Inflammatory macrophage treated with lipopolysaccharide for 4 hours (primary cell): ENCODE results near the gene CACNB2.
A peak's percentile ranks its signal among the peaks of the same experiment; 100 is the strongest.
"Not testable (repeated sequence)": the region's sequence is repeated elsewhere in the genome, so short reads cannot be mapped to it uniquely, and the experiment has no call there.

Experiments
- DNase-seq: peaks from one replicate; pipeline ENCODE4 v3.0.0-alpha.2; 2020

CACNB2 gene

DNA sequence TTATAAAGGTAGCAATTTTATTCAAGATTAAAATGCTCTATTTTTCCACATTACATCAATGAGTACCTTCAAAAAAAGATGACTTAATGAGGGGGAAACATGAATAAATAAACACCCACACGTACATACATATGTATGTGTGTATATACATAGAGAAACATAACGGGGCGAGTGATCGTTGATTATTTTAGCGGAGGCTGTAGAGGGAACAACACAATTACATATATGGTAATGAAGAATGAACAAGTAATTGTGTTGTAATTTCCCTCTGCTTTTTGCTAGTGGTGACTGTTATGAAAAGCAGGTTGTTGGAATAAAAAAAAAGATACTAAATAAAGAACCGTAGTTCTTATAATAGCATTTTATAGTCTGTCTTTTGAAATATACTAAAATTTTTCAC, 63.2 kb downstream of the CACNB2 start:
- DNase-seq = peak; percentile 40

DNA sequence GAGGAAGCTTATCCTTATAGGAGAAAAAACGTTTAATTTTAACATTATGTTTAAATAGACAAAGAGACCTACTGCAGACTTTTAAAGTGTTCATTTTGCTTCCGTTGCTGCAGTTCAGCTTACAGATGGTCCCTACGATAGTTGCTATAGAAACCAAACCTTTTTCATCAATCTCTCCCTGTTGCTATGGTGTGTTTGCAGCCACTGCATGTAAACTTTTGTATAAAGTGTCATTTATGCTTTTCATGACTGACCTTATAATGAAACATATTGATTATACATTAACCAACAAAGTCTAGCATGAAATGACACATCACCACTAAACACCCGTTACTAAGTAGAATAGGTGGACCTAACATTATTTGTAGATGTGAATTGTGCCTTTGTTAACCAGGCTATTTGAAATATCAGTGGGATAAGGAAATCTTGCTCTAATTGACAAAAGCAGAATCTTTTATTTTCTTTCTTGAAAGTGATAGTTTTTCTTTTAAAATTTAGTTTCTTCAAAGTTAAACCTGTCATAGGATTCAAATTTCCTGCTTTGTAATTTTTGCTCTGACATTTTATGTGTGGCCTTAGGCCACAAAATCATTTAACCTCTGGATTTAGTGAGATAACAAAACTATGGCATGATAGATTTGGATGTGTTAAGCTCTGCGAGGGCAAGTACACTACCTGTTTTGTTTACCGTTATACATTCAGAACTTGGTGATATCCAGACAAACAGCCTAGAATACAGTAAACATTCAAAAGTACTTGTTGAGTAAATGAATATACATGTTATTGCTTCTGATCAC, 64.0 kb downstream of the CACNB2 start:
- DNase-seq = peak; percentile 23

DNA sequence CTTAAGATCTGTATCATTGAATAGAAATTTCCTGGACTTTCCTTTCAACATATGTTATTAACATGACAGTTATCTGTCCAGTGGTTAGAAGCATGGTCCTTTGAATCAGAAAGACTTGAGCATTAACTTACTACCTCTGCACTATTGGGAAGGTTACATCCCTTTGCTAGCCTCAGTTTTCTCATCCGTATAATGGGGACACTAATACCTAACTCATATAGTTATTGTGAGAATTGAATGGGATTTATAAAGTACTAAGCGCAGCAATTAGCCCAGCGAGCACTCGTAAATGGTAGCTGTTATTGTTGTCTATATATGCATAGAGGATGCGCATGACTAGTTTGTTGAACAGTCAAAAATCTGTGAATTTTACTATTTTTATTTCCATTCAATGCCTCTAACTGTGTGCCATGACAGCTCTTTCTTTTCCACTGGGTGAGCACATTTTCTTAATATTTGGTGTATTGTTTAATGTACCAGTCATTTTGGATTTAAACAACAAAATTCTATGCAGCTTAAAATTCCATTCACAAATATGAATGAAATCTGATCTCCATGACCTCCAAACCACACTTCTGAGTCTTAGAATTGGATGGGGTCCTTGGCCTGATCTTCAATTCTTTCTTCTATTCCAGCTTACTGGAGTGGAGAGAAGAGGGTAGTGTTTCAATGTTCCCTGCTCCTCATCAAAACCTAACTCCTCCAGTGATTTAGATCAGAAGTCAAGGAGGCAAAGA, 65.0 kb downstream of the CACNB2 start:
- DNase-seq = no peak

DNA sequence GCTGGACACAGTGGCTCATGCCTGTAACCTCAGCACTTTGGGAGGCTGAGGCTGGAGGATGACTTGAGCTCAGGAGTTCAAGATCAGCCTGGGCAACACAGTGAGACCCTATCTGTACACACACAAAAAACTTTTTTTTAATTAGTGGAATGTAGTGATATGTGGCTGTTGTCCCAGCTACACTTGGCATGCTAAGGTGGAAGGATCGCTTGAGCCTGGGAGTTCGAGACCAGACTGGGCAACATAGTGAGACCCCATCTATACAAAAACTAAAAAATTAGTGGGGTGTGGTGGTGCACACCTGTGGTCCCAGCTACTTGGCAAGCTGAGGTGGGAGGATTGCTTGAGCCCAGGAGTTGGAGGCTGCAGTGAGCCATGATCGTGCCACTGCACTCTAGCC, 68.0 kb downstream of the CACNB2 start:
- not testable (repeated sequence) for DNase-seq

DNA sequence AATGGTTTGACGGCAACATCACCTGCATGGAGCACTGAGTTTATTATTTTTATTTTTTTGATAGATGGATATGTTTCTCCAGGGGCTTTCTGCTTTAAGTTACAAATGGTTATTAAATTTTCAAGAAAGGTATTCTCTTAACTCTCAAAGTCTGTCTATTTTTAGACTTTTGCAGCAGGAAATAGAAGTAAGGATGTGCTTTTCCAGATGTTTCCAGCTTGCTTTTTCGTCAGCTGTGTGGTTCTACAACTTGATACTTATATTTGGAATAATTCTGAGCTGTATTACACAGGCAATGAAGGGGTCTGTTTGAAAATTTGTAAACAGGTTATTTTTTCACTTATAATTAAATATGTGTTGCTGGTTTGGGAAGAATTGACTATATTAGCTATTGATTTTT, 69.0 kb downstream of the CACNB2 start:
- DNase-seq = no peak

DNA sequence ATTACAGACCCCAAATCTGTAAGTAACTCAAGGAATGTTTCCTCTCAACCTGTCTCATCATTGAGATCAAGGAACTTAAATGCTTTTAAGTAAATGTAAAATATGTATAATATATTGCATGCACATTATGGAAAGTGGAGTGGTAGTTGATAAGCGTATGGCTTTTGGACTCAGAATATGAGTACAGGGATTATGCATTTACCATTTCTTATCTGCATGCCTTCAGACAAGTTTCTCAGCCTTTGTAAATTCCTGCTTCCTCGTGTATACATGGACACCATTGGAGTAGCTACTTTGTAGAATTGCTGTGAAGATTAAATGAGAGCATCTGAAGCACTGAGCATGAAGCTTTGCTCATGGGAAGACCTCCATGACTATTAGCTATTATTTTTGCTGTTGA, 70.5 kb downstream of the CACNB2 start:
- no peak for DNase-seq

DNA sequence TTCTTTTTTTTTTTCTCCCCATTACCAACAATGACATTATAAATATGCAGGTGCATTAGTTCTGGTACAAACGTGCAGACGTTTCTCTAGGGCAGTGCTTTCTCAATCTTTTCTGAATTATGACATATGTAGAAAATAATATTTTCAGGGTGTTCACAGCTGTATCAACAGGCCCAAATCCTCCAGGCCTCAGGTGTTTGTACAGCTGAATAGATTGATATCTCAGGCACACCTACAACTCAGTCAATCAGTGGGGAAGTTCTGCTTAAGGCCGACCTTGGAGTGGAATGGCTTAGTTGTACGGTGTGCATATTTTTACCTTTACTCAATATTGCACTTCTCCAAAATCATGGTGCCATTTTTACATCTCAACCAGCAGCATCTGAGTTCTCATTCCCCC, 71.6 kb downstream of the CACNB2 start:
- DNase-seq = no peak

DNA sequence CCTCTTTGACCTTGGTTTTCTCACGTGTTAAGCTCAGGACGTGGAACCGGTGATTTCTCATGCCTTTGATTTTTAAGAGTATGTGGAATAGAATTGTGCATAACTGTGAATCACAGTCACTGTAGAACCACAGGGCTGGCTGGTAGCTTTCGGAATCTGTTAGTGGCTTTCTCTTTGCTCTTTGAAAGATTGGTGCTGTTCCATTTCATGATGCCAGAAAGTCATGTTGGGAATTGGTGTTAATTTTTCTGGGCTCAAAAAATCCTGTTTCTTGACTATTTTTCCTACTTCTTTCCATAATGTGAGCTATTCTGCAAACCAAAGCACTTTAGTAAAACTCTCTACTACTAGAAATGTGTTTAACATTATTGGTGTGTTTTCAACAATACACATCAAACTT, 73.0 kb downstream of the CACNB2 start:
- no peak for DNase-seq

DNA sequence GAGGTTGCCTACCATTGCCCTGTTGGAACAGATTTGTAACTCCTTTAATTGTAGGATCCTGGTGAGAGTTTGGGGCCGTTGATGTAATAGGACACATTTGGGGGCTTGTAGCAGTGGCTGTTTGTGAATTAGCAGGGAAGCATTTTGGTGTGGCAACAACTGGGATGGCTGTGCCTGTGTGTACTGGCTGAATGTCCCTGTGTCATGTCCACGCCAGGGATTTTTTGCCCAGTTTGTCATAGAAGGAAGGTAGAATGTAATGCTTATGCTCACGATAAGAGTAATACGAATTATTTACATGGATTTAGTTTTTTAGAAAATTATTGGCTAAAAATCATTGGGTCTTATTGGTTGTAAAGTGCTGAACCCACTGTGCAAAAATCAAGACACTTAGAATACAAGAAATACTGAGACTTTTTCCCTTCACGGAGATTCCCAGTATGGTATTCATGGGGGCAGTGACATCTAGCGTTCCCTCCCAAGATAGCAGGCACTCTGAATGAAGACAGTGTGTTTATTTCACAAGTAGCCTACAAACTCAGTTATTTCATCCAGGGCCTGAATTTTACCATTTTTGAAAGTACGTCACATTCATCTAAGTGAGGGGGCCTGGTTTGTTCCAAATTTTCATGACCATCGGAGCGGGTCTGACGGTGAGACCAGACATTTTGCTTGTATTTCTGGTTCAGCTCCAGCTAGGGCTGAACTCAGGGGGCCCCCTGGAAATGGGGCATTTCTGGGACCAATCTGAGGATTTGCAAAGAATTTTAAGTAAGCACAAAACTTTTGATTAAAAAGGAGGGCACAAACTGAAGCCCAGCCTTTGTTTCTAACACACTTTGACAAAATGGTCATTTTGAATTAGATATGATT, 74.7 kb downstream of the CACNB2 start:
- DNase-seq = peak; percentile 56

DNA sequence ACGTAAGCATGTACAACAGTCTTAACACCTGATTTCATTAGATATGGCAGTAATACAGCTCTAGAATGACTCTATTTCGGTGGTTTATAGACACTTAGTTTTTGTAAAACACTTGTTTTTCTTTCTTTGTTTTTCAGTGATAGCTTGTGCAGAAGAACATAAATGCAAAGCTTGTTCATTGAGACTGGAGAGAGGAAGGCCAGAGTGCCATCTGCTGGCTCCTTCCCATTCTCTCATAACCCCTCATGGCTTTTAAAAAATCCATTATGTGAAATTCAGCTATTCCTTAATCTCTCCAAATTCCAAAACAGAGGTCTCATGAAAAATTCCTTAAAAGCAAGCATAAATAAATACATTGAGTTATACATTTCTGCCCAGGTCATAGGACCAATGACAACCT, 76.3 kb downstream of the CACNB2 start:
- DNase-seq = no peak

DNA sequence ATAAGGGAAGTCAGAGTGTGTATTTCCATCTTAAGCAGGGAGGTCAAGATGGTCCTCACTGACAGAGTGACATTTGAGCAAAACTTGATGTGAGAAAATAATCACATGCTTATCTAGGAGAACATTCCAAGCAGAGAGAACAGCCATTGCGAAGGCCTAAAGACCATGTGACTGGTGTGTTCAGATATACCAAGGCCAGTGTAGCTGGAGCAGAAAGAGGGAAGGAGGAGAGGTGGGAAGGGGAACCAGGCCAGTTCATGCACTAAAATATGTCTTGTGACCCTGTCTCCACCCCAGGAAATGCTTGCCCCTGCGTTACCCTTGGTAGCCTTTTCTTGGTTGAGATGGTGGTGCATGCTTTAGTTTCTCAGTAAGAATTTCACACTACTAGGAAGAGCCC, 77.4 kb downstream of the CACNB2 start:
- DNase-seq = peak; percentile 57

DNA sequence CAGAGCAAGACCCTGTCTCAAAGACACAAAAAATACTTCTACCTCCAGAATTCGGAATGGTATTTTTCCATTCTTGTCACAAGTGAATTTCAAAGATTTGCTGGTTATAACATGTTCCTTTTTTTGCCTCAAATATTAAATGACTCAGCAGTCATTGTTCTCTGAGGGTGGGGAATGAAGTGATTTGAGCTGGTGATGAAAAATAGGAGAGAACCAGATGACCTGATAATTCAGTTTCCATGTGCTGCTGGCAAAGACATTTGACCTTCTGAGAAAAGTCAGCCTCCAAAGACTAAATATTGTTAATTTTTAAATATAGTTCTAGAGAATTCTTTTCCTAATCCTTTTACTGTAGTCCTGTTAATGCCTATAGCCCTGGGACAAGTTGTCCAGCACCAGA, 78.9 kb downstream of the CACNB2 start:
- peak; percentile 43 for DNase-seq

DNA sequence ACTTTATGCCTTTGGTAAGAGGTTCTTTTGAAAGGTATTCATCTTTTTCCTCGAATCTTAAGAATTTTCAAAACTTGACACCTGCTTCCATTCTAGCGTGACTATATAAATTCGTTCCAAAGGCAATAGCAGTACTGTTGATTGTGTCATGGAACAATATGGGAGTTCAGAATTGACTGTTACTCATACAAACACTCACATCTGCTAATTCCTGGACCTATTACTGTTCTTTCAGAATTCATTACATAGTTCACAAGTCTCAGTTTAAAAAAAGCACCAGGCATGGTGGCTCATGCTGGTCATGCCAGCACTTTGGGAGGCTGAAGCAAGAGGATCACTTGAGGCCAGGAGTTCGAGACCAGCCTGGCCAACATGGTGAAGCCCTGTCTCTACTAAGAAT, 80.9 kb downstream of the CACNB2 start:
- no peak for DNase-seq

DNA sequence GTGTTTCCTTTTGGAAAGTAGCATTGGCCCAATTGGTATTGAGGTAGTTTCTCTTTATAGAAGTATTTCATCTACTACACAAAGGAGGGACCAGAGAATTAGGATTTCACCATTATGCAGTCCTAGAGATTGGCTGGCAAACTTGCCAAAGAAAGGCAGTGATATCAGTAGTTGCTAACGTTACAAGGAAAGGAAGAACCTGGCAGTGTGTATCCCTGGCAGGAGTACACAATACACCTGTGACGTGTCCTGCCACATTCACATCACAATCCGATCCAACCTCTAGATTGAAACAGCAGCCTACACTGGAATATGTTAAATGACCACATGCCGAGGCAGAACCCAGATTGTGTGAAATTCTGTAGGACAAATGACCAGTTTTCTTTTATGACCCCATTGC, 81.7 kb downstream of the CACNB2 start:
- no peak for DNase-seq

DNA sequence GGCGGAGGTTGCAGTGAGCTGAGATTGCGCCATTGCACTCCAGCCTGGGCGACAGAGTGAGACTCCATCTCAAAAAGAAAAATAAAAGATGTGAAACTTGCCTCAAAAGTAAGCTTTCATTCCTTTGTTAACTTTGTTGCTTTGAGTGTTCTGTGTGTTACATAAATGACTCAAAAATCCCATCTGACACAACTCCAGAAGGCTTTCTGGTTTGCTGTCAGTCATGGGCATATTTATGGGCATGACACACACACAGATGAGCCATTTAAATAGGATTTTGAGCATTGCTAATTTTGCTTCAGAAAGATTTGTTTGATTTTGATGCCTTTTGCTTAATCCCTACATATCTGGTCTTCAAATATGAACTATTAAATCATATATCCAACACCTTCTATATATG, 82.6 kb downstream of the CACNB2 start:
- peak; percentile 67 for DNase-seq

DNA sequence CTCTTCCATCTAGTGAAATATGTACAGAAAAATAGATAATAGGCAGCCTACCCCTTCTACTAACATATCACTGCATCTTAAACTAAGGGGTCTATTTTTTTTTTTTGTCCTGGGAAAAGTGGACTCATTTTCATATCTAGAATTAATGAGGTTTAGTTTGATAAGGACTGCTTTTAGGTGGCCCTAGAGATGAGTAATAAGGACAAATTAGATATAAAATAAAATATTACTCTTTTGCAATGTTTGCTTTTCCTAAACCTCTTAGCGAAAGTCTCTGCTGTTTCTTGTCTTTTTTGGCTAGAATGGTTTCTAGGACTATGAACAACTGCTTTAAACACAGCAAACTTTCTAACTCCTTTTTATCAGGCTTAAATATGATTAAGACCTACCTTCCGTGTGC, 83.7 kb downstream of the CACNB2 start:
- no peak for DNase-seq

DNA sequence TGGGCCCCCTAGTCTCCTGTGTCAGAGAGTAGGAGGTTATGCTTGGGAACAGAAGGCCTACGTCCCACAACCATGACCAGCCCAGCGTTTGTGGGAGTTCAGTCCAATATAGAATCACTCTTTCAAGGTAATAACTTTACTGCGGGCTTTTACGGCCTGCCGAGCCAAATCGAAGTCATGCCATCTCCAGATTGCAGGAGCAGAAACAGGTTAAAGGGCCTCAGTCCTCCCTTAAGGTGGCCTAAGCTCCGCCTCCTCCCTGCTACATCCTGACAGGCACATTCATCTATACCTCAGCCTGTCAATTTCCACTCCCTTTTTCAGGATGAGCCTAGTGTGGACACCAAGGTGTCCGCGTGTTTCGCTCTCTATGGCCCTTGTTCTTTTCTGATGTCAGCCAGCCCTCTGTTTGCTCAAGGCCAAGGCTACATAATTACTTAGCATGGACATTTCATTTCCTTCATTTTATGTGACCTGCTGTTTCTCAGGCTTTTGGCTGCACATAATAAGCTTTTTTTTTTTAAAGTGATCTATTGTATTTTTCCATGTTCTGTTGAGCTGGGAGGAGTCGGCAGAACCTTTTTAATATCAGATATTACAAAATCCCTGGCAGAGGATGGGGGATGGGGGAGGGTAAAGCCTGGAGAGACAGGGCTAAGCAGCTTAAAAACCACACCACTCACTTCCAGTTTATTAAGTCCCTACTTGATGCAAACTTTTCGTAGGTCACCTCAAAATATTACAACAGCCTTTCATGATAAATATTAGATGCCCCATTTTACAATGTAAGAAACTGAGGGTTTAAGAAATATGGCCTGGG, 84.6 kb downstream of the CACNB2 start:
- DNase-seq = no peak

DNA sequence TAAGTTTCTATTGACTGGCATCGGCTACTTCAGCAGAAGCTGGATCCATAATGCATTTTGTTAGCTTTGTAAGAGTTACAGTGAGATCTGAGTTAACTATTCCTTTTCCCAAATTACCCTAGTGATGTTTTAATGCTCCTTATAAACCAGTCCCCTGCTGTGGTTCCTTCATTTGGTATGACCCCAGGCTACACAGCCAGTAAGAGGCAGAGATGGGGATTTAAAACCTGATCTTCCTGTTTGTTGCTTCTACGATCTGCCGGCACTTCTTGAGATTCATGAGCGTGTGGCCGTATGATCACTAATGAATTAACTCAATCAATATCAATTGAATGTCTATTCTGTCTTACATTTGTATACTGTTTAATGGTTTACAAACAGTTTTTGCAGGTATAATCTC, 86.1 kb downstream of the CACNB2 start:
- DNase-seq = no peak

DNA sequence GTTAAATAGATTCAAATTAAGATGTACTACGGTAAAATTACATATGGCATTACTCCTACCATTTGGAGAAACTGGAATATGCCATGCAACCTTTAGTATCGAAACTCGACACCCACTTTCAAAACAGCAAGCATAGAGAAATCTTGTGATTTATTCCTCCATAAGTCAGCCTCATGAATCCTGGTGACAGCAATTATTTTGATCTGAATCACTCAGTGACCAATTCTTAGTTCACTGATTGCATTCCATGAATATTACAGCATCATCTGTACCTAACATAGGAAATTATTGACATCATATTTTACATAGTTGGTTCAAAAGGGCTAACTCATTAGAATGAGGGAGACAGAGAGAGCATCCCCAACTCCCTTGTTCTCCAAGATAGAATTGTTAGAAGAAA, 89.6 kb downstream of the CACNB2 start:
- DNase-seq = no peak

DNA sequence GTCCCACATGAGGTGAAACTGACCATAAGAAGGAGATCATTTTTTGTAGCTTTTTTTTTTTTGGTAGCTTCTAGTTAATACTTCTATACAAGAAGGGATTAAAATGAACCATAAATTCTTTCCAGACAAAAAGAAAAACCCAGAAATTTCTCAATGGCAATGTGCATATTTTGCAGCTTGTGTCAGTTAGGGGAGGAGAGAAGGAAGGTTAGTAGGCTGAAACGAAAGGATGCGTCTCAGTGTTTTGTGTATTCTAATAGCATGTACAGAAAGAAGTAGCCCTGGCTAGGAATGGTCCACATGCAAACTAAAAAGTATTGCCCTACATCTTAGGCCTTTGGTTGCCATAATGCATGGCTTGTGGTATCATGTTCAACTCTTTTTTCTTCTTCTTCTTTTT, 90.6 kb downstream of the CACNB2 start:
- DNase-seq = no peak

DNA sequence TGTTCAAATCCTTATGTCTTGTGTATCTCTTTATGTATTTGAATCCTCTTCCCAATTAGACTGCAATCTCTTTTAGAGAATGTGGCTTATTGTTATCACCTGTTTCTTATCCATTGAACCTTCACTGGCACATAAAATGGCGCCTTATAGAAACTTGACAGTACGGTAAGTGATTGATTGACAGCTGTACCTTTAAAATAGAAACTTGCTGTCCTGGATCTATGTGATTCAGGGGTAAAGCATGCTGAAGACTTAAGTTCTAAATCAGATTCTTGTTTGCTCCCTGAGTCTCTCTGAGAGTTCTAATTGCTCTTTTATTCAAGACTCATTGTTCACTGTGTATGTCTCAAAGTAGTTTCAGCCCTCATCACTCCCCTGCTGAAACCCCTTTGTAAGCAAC, 91.3 kb downstream of the CACNB2 start:
- DNase-seq = no peak

DNA sequence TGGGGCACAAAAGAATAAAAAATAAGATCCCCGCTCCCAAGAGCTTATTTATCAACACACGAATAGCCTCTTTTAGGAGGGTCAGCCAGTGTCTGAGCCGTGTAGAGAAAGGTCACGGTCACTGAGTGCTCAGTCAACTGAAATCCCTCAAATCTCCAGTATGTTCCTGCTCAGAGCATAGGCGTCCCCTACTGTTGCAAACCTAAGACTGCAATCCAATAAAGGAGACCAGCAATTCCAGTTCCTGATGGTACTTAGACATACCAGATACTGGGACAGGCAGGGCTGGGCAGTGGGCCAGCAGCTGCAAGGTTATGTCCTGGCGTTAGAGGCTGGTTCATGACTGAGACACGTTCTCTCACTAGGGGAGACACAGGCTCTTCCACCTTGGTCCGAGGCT, 93.6 kb downstream of the CACNB2 start:
- no peak for DNase-seq

DNA sequence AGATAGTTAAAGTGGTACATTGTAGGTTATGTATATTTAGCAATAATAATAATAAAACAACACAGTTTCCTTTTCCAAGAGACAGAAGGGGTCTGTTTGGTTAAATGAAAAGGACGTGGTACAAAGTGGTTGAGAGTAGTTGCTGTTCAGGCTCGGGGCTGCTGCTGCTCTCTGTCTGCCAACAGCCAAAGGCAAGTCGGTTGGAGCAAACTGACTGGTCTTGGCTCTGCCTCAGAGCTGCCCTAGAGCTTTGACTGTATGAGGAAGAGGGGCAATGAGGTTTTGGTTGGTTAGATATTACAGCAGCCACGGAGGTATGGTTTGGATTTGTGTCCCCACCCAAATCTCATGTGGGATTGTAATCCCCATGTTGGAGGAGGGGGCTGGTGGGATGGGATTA, 95.3 kb downstream of the CACNB2 start:
- no peak for DNase-seq
